PC-9 (cell line): ENCODE measurements around the gene UQCRQ.

Experiments used
- CTCF ChIP-seq: fragments of 200-600 bp; sonication (generic); conservative IDR thresholded peaks from 2 replicates; pipeline ENCODE4 v1.6.1; 2017; ENCODE audit warnings: mixed run types, antibody characterized with exemption, mild to moderate bottlenecking, moderate library complexity
- EZH2 ChIP-seq: fragments of 200-600 bp; sonication (generic); IDR thresholded peaks from 2 replicates; pipeline ENCODE4 v1.8.0; 2017; ENCODE audit warnings: antibody characterized with exemption, low read depth

- TF ChIP-seq CTCF = no peak
- TF ChIP-seq EZH2 = no peak
Observed at GRCh38 chr5:132898094-132898493, 31.7 kb downstream of the UQCRQ start.
